Measurements from ENCODE around the gene LYSMD3.

DNA sequence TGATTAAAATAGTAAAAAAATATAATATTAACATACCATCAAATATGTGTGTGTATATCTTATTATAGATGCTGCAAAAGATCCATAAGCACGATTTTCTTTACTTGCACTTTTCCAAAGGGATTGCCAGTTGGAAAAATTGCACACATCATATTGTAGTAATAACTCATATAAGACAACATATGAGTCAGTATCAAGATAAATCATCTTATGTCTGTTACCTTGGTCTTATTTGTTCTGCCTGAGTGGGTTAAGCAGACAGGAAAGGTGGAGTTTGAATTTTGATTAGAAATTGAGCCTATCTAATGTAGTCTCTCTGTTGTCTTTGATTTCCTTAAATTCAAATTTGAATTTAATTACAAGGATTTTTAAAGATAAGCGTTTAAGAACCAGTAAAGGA is 24.6 kb downstream of the LYSMD3 start:
- TF ChIP-seq, protein P1, sequence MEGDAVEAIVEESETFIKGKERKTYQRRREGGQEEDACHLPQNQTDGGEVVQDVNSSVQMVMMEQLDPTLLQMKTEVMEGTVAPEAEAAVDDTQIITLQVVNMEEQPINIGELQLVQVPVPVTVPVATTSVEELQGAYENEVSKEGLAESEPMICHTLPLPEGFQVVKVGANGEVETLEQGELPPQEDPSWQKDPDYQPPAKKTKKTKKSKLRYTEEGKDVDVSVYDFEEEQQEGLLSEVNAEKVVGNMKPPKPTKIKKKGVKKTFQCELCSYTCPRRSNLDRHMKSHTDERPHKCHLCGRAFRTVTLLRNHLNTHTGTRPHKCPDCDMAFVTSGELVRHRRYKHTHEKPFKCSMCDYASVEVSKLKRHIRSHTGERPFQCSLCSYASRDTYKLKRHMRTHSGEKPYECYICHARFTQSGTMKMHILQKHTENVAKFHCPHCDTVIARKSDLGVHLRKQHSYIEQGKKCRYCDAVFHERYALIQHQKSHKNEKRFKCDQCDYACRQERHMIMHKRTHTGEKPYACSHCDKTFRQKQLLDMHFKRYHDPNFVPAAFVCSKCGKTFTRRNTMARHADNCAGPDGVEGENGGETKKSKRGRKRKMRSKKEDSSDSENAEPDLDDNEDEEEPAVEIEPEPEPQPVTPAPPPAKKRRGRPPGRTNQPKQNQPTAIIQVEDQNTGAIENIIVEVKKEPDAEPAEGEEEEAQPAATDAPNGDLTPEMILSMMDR (IDR thresholded peaks at IDR 0.05; ENCODE audit: poor library complexity), result no peak
- TF ChIP-seq EZH2 (IDR thresholded peaks at IDR 0.05; ENCODE audit: borderline replicate concordance), result no peak
- no peak for TF ChIP-seq EZH2phosphoT487 (IDR thresholded peaks at IDR 0.05; ENCODE audit: low read depth, severe bottlenecking, unreplicated experiment)
